ENCODE results near the gene PCDHB6.
A peak's percentile ranks its signal among the peaks of the same experiment; 100 is the strongest.
"Not testable (repeated sequence)": the region's sequence is repeated elsewhere in the genome, so short reads cannot be mapped to it uniquely, and the experiment has no call there.

PCDHB6 gene

GRCh38 chr5:141149812-141150211 lies at the start of gene PCDHB6:
TSS of gene PCDHB6 (plus strand) at chr5:141150057. CDS start at chr5:141150258, 201 bp downstream.
- H3K4me3 ChIP-seq, result no peak within 1 kb of the TSS
- H3K9ac ChIP-seq, result no peak within 1 kb of the TSS
- no peak within 1 kb of the TSS for H3K4me2 ChIP-seq
- H3K27ac ChIP-seq, result no peak within 1 kb of the TSS
- H4K20me1 ChIP-seq, result no peaks in the 10 kb centered on the region
- no peaks in the 10 kb centered on the region for H3K4me1 ChIP-seq
- peaks cover 35% of the 10 kb centered on the region for H3K9me3 ChIP-seq
- no peaks in the 10 kb centered on the region for H3K27me3 ChIP-seq
- no peak for TF ChIP-seq Cebpa-rat (IDR thresholded peaks at IDR 0.05)
- no peaks in the 10 kb centered on the region for H3K36me3 ChIP-seq

GRCh38 chr5:141100243-141100805 lies 49.5 kb upstream of the PCDHB6 start, which contains the start of gene PCDHB3:
TSS of gene PCDHB3 (plus strand) at chr5:141100473. CDS start at chr5:141100650, 177 bp downstream.
- Histone ChIP-seq H3K4me3 (peak within 1 kb of the TSS; percentile 14; the same call in 1 of the 2 replicates), H3K4me1 (no peaks in the 10 kb centered on the region), H4K20me1 (no peaks in the 10 kb centered on the region), H3K27me3 (no peaks in the 10 kb centered on the region), H3K4me2 (no peak within 1 kb of the TSS), H3K36me3 (no peaks in the 10 kb centered on the region), H3K27ac (no peak within 1 kb of the TSS), H3K9ac (no peak within 1 kb of the TSS), H3K9me3 (peaks cover 32% of the 10 kb centered on the region)
- TF ChIP-seq Cebpa-rat (IDR thresholded peaks at IDR 0.05), result no peak

DNA sequence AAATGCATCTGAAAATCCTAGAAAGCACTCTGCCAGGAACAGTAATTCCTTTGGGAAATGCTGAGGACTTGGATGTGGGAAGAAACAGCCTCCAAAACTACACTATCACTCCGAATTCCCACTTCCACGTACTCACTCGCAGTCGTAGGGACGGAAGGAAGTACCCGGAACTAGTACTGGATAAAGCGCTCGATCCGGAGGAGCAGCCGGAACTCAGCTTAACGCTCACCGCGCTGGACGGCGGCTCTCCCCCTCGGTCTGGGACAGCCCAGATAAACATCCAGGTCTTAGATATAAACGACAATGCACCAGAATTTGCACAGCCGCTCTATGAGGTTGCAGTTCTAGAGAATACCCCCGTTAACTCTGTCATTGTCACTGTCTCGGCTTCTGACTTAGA lies 48.8 kb upstream of the PCDHB6 start:
- Histone ChIP-seq H3K27ac (no peak overlapping the region), H3K9ac (no peak overlapping the region), H3K36me3 (no peaks in the 10 kb centered on the region), H3K27me3 (no peaks in the 10 kb centered on the region), H3K4me3 (no peak overlapping the region), H4K20me1 (no peaks in the 10 kb centered on the region), H3K4me2 (no peak overlapping the region), H3K9me3 (peaks cover 25% of the 10 kb centered on the region), H3K4me1 (no peaks in the 10 kb centered on the region)
- TF ChIP-seq Cebpa-rat (IDR thresholded peaks at IDR 0.05), result no peak

DNA sequence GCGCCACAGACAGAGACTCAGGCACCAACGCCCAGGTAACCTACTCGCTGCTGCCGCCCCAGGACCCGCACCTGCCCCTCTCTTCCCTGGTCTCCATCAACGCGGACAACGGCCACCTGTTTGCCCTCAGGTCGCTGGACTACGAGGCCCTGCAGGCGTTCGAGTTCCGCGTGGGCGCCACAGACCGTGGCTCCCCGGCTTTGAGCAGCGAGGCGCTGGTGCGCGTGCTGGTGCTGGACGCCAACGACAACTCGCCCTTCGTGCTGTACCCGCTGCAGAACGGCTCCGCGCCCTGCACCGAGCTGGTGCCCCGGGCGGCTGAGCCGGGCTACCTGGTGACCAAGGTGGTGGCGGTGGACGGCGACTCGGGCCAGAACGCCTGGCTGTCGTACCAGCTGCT lies 47.8 kb upstream of the PCDHB6 start:
- H3K9ac ChIP-seq, H4K20me1 ChIP-seq, H3K27ac ChIP-seq, H3K4me2 ChIP-seq, H3K4me3 ChIP-seq, H3K4me1 ChIP-seq, H3K27me3 ChIP-seq, H3K36me3 ChIP-seq: not testable (repeated sequence)
- H3K9me3 ChIP-seq, result peaks cover 25% of the 10 kb centered on the region

GRCh38 chr5:141102471-141102870 lies 47.4 kb upstream of the PCDHB6 start:
- not testable (repeated sequence) for H3K36me3 ChIP-seq, H4K20me1 ChIP-seq, H3K4me2 ChIP-seq, H3K4me1 ChIP-seq, H3K27ac ChIP-seq, H3K9ac ChIP-seq, H3K27me3 ChIP-seq, H3K4me3 ChIP-seq
- H3K9me3 ChIP-seq, result peaks cover 25% of the 10 kb centered on the region

- no peaks in the 10 kb centered on the region for H3K27me3 ChIP-seq
- H3K4me2 ChIP-seq, result no peak overlapping the region
- peaks cover 22% of the 10 kb centered on the region for H3K9me3 ChIP-seq
- H3K4me1 ChIP-seq, result no peaks in the 10 kb centered on the region
- no peak overlapping the region for H3K27ac ChIP-seq
- no peak overlapping the region for H3K9ac ChIP-seq
- no peak overlapping the region for H3K4me3 ChIP-seq
- H3K36me3 ChIP-seq, result no peaks in the 10 kb centered on the region
- TF ChIP-seq Cebpa-rat (IDR thresholded peaks at IDR 0.05), result no peak
- H4K20me1 ChIP-seq, result no peaks in the 10 kb centered on the region
Measured at GRCh38 chr5:141105350-141105749, 44.5 kb upstream of the PCDHB6 start.

DNA sequence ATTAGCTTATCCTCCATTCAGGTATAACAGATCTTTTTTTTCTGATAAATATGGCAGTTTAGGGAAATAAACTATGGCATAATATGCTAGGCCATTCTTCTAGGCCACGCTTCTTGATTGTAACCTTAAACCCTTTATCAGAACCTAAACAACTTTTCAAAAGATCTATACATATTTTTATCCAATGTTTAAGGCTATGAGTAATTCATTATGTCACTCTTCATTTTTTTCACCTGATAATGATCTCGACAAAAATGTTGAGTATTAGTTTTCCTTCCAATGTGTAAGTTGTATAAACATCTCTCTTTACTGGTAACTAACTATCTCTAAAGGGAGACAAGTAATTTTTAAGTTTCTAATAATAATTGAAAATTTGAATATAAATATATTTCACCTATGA lies 30.6 kb upstream of the PCDHB6 start:
- no peak overlapping the region for H3K4me2 ChIP-seq
- no peaks in the 10 kb centered on the region for H3K4me1 ChIP-seq
- H3K4me3 ChIP-seq, result no peak overlapping the region
- no peak overlapping the region for H3K9ac ChIP-seq
- H3K27ac ChIP-seq, result no peak overlapping the region
- no peak for TF ChIP-seq Cebpa-rat (IDR thresholded peaks at IDR 0.05)
- H3K9me3 ChIP-seq, result peaks cover 35% of the 10 kb centered on the region
- no peaks in the 10 kb centered on the region for H3K27me3 ChIP-seq
- H3K36me3 ChIP-seq, result no peaks in the 10 kb centered on the region
- no peaks in the 10 kb centered on the region for H4K20me1 ChIP-seq

GRCh38 chr5:141121563-141121962 lies 28.3 kb upstream of the PCDHB6 start, which contains the start of gene PCDHB4:
TSS of gene PCDHB4 (plus strand) at chr5:141121818. CDS start at chr5:141121999, 181 bp downstream.
- Histone ChIP-seq H4K20me1 (no peaks in the 10 kb centered on the region), H3K4me2 (no peak within 1 kb of the TSS), H3K27me3 (no peaks in the 10 kb centered on the region), H3K4me3 (no peak within 1 kb of the TSS), H3K4me1 (no peaks in the 10 kb centered on the region), H3K9me3 (peaks cover 31% of the 10 kb centered on the region), H3K36me3 (no peaks in the 10 kb centered on the region), H3K9ac (no peak within 1 kb of the TSS), H3K27ac (no peak within 1 kb of the TSS)
- no peak for TF ChIP-seq Cebpa-rat (IDR thresholded peaks at IDR 0.05)

- Histone ChIP-seq H3K36me3 (no peaks in the 10 kb centered on the region), H3K27ac (no peak overlapping the region), H3K9me3 (peaks cover 27% of the 10 kb centered on the region), H4K20me1 (no peaks in the 10 kb centered on the region), H3K4me1 (no peaks in the 10 kb centered on the region), H3K4me3 (no peak overlapping the region), H3K4me2 (no peak overlapping the region), H3K9ac (no peak overlapping the region), H3K27me3 (no peaks in the 10 kb centered on the region)
- TF ChIP-seq Cebpa-rat (IDR thresholded peaks at IDR 0.05), result no peak
Measured at GRCh38 chr5:141121985-141122384, 27.9 kb upstream of the PCDHB6 start.

- not testable (repeated sequence) for H3K27ac ChIP-seq, H4K20me1 ChIP-seq, H3K36me3 ChIP-seq, H3K4me2 ChIP-seq, H3K27me3 ChIP-seq, H3K4me1 ChIP-seq, H3K4me3 ChIP-seq, H3K9ac ChIP-seq
- H3K9me3 ChIP-seq, result peaks cover 26% of the 10 kb centered on the region
Measured at GRCh38 chr5:141123396-141124135, 26.3 kb upstream of the PCDHB6 start.

All from BLaER1 (cell line).